Sciatic nerve (tissue), 2 donors: Measurements from ENCODE around the gene LARP7. TPM values are rescaled to one million over a fixed set of nuclear protein-coding genes. Genes with fewer than 3 reads are reported as not detected.
A peak's percentile ranks its signal among the peaks of the same experiment; 100 is the strongest.
"Not testable (repeated sequence)": the region's sequence is repeated elsewhere in the genome, so short reads cannot be mapped to it uniquely, and the experiment has no call there.

ENCODE experiments used
- ATAC-seq: fragments of 200-7000 bp; cut with Tn5 transposase; one replicate; pipeline ENCODE4 v1.9.1; 2020; ENCODE audit warnings: mild to moderate bottlenecking, moderate library complexity
- DNase-seq: peaks from one replicate; pipeline ENCODE4 v3.0.0-alpha.2; 2020; ENCODE audit warnings: low spot score
- intact Hi-C: fragments of 100-400 bp; cut with DNase I; formaldehyde crosslinking; loops from one replicate; pipeline ENCODE4 v1.14.2; 2022
- total RNA-seq: library from RNA; stranded (reverse); fragmentation: NEBNext Ultra II Directional; extraction: Animal tissue kit (Norgen Biotek cat#: 25700); gene quantifications from one replicate; pipeline ENCODE4 v1.2.1, GENCODE V29; 2021
- donor health status: DM: no; HTN: no; CAD: no.
- donor health status: DM: no; HTN: no; CAD: no.

LARP7 gene
- total RNA-seq, 1 donor from 2014 or later, result 51.6 TPM

GRCh38 chr4:112647785-112648184 is 10.8 kb downstream of the LARP7 start:
- no peak for DNase-seq
- ATAC-seq, result no peak
- intact Hi-C loops, result no loop called here

GRCh38 chr4:112648263-112649054 is 11.5 kb downstream of the LARP7 start:
- intact Hi-C loops, result no loop called here
- DNase-seq, result no peak
- ATAC-seq, result no peak

DNA sequence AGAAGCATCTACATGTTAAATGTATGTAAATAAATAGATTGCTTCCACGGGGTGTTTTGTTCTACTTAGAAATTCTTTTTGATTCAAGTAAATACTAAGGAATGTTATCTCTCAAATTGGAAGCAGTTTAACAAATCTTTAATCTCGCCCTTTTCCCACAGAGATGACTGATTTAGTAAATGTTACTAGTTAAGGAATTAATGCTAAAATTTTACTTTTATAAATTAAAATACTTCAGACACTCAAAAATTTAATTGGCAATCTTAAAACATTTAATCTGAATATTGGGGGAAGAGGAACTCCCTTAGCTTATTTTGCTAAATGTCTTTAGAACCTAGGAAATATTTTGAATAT is 12.1 kb downstream of the LARP7 start:
- DNase-seq (no peak), ATAC-seq (no peak)
- intact Hi-C loops, result no loop called here

GRCh38 chr4:112650332-112650731 is 13.4 kb downstream of the LARP7 start:
- intact Hi-C loops, result no loop called here
- DNase-seq, result no peak
- no peak for ATAC-seq

- intact Hi-C loops, result no loop called here
- DNase-seq (no peak), ATAC-seq (no peak)
Measured at GRCh38 chr4:112651641-112652040, 14.7 kb downstream of the LARP7 start.

DNA sequence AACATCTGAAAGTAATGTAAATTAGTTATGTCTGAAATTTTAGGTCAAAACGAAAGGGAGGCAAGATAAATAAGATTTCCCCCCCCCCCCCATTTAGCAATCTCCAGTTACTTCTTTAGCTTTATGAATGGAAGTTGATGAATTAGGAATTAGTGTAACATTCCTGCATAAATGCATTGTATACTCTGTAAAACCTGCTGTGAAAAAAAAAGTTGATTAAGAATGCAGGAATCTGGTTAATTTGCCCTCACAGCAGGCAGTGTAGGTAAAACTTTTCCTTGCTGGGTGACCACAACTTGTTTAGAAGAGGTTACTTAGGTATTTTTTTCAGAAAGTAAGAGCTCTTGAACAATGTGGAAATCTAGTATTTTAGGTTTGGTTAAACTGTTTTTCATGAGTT is 15.3 kb downstream of the LARP7 start:
- DNase-seq (no peak), ATAC-seq (no peak)
- intact Hi-C loops, result no loop called here

DNA sequence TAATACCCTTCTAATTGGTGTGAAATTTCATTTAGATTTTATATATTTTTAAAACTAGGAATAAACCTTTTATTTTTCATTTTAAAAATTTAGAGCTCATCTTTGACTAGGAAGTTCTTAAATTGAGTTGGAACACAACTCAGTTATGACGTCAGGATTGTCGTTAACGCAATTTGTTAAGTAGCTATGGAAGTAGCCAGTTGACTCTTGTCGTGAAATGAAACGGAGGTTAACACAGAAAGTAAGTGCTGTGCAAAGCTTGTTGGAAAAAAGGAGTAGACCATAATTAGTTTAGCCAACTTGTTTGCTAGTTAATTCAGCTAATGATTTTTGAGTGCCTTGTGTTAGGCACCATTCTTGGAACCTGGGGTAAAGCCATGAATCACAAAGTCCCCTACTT is 18.3 kb downstream of the LARP7 start:
- intact Hi-C loops, result no loop called here
- DNase-seq, result no peak
- no peak for ATAC-seq

DNA sequence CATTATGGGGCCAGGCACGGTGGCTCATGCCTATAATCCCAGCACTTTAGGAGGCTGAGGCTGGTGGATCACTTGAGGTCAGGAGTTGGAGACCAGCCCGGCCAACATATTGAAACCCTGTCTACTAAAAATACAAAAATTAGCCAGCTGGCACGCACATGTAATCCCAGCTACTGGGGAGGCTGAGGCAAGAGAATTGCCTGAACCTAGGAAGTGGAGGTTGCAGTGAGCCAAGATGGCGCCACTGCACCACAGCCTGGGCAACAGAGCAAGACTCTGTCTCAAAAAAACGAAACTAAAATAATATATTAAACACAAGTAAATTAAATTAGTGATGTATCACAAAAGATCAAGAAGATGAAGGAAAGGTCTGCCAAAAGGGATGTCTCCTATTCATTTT is 19.2 kb downstream of the LARP7 start:
- intact Hi-C loops, ATAC-seq, DNase-seq: not testable (repeated sequence)

- ATAC-seq (no peak), DNase-seq (no peak)
- intact Hi-C loops, result no loop called here
Measured at GRCh38 chr4:112664611-112665010, 27.7 kb downstream of the LARP7 start.

- intact Hi-C loops, result no loop called here
- DNase-seq, result no peak
- ATAC-seq, result no peak
Measured at GRCh38 chr4:112668131-112668530, 31.2 kb downstream of the LARP7 start.

DNA sequence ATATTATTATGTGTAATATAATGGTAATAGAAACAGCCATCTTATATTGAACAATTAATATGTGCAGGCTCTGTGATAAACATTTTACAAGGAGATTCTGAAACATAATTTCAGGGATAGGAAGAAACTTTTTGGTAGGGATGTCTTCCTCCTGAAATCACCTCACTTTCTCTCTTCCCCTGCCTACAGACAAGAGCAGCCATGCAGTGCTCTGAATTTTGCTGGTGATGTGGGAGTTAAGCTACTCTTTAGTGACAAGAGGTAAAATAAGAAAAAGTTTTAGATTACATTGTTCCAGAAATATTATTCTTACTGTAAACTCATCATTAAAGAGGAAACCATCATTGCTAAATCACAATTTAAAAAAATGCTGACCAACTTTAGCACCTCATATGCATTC is 36.1 kb downstream of the LARP7 start:
- intact Hi-C loops, result no loop called here

GRCh38 chr4:112673686-112674085 is 36.7 kb downstream of the LARP7 start:
- no peak for DNase-seq
- no peak for ATAC-seq
- intact Hi-C loops, result no loop called here

More for the DNA sequence above, 36.1 kb downstream of the LARP7 start:
- ATAC-seq, result no peak
- no peak for DNase-seq

DNA sequence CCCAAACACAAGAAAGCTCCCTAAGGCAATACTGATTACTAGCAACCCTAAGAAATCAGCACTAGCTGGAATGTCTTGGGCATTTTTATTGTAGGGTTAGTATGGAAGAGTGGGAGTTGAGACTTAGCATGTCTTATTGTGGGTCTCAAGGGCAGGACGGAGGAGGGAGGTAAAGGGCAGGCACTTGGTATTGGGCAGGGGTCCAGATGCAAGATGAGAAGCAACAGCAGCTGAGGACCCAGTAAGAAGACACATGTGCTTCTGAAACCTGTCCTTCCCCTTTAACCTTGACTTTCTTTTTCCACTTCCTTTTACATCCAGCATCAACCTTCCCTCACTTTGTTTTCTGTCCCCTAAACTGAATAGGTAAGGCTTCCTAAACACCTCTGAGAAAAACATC is 37.4 kb downstream of the LARP7 start:
- intact Hi-C loops, result no loop called here
- DNase-seq (no peak), ATAC-seq (no peak)

DNA sequence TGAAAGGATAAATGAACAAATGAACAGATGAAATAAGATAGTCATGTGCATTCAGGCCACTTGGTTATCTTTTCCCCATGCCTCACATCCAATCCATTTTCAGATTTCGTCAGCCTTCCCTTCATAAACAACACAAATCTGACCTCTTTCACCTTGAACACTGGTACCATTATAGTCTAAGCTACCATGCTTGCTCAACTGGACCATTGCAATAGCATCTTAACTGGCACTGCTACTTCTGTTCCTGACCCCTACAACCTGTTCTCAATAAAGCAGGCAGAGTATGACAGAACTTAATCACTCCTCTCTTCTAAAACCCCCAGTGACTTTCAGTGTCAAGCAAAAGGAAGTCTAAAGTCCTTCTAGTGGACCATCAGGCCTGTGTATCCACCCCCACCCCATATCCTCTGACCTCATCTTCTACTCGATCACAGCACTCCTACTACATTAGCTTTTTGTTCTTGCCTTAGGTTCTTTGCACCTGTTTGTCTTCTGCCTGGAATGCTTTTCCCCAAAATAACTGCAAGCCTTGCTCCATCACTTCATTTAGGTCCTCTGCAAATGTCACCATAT is 40.7 kb downstream of the LARP7 start:
- intact Hi-C loops, result no loop called here
- DNase-seq, result no peak
- ATAC-seq, result no peak

DNA sequence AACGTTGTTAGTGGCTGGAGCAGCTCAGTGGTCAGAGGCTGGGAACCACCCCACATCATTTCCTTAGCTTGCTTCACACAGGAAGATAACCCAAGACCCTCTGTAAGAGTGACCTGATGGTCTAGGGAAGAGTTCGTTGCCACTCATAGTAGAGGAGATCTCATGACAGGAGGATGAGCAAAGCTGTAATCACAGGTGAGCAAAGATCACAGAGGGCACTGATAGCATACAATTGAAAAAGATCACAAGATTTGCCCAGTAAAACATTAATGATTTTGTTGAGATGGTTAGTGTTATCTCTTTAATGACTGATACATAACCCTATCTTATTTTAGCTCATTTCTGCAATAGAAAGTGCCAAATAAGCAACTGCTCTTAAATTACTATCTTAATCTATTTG is 44.1 kb downstream of the LARP7 start:
- DNase-seq (no peak), ATAC-seq (no peak)
- intact Hi-C loops, result no loop called here

- DNase-seq (no peak), ATAC-seq (no peak)
- intact Hi-C loops, result no loop called here
Measured at GRCh38 chr4:112693507-112693906, 56.6 kb downstream of the LARP7 start.

DNA sequence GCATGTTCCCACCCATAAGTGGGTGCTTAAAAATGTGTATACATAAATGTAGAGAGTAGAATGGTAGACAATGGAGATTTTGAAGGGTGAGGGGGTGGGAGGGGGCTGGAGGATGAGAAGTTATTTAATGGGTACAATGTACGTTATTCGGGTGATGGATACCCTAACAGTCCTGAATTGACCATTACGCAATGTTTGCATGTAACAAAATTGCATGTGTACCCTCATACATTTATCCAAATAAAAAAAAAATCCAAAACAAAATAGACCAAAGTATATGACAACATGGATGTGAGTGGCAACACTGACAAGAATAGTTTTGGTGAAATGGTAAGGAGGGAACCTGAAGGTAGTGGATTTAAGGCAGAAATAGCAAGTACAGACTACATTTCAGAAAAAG is 63.7 kb downstream of the LARP7 start:
- intact Hi-C loops, result no loop called here
- ATAC-seq, result no peak

GRCh38 chr4:112702892-112703291 is 65.9 kb downstream of the LARP7 start:
- intact Hi-C loops, result no loop called here
- ATAC-seq (no peak), DNase-seq (no peak)

More for the DNA sequence above, 63.7 kb downstream of the LARP7 start:
- DNase-seq, result no peak

DNA sequence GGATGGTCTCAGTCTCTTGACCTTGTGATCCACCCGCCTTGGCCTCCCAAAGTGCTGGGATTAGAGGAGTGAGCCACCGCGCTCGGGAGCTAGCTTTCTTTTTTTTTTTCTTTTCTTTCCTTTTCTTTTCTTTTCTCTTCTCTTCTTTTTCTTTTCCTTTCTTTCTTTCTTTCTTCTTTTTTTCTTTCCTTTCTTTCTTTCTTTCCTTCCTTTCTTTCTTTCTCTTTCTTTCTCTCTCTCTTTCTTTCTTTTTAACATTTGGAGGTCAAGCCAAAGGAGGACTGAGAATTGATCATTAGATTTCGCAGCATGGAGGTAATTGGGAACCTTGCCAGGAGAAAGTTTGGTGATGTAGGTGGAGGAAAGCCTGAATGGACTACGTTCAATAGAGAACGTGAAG is 67.4 kb downstream of the LARP7 start:
- intact Hi-C loops, result no loop called here
- DNase-seq (no peak), ATAC-seq (no peak)

GRCh38 chr4:112704991-112705845 is 68.3 kb downstream of the LARP7 start:
- DNase-seq, result peak; percentile 67
- peak; percentile 73 for ATAC-seq
- intact Hi-C loops, result no loop called here
